ENCODE measurements around the gene DNTT.

- TF ChIP-seq SMC3 (conservative IDR thresholded peaks at IDR 0.05; ENCODE audit: poor library complexity) (no peak), CTCF (IDR thresholded peaks at IDR 0.05; ENCODE audit: poor library complexity, severe bottlenecking) (no peak), RAD21 (conservative IDR thresholded peaks at IDR 0.05) (no peak), POLR2AphosphoS5 (IDR thresholded peaks at IDR 0.05) (no peak), REST (IDR thresholded peaks at IDR 0.05; ENCODE audit: borderline replicate concordance) (no peak), EZH2 (IDR thresholded peaks at IDR 0.05; ENCODE audit: borderline replicate concordance, insufficient read depth, low read length, poor library complexity, severe bottlenecking) (no peak)
Observed at GRCh38 chr10:96359616-96360015, 55.4 kb downstream of the DNTT start.
